ENCODE measurements around the gene NR1D1. TPM values are rescaled to one million over a fixed set of nuclear protein-coding genes. Genes with fewer than 3 reads are reported as not detected.

The NR1D1 gene
- total RNA-seq, 6 donors from 2014 or later, result 3.8 to 24.7 (median 15.8) TPM

DNA sequence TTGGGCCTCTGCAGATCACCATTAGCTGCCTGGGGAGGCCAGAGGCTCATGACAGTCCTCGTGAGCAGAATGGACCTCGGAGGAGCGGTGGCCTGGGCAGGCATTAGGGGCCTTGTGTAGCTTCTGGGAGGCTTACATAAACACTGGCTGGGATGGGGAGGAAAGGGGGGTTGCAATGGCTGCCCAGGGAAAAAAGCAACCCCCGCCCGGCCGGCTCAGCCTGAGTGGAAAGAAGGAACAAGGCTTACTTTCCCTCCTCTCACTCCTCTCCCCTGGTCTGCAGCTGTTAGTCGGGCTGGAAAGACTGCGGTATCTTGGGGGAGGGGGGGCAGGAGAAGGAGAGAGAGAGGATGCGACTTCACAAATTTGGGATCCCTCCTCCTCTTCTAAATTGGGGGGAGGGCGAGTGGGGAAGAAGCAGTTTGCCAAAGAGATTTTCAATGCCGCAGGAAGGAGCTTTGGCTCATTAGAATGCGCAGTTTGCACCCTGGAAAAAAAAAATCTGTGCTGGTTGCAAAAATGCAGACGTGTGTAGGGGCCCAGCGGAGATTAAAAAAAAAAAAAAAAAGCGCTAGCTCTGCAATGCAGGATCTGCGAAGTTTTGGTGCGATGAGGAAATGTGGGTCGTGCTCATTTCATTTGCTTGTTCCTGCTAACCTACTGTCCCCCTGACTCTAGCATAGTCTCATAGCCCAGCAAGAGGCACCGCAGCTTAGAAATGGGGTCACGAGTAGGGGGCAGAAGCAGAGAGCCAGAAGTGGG is 6.6 kb upstream of the NR1D1 start:
- DNase-seq (no peak), ATAC-seq (ENCODE audit: low FRiP score in 2 of 2) (no peak)
- Histone ChIP-seq H3K36me3 (no peaks in the 10 kb centered on the region), H3K4me3 (no peak overlapping the region), H3K9me3 (no peaks in the 10 kb centered on the region), H3K27me3 (no peaks in the 10 kb centered on the region), H3K27ac (peak overlapping the region; percentile 91 to 97 (median 93)), H3K4me1 (peaks cover 98 to 100% (median 99%) of the 10 kb centered on the region in 4 donors)
- 40 to 49% methylated on average over 20 of the region's 20 CpGs for WGBS, 2 donors
- TF ChIP-seq POLR2AphosphoS5 (IDR thresholded peaks at IDR 0.05) (no peak), EP300 (IDR thresholded peaks at IDR 0.05) (no peak), CTCF (IDR thresholded peaks at IDR 0.05) (no peak), POLR2A (IDR thresholded peaks at IDR 0.05) (no peak)

- H3K27ac ChIP-seq, result peak overlapping the region; percentile 91 to 97 (median 93)
- H3K36me3 ChIP-seq, result no peaks in the 10 kb centered on the region
- ATAC-seq (ENCODE audit: low FRiP score in 2 of 2) (no peak), DNase-seq (no peak)
- 72 to 77% methylated on average over 5 of the region's 5 CpGs for WGBS, 2 donors
- H3K27me3 ChIP-seq, result no peaks in the 10 kb centered on the region
- no peak for TF ChIP-seq POLR2AphosphoS5 (IDR thresholded peaks at IDR 0.05)
- TF ChIP-seq EP300 (IDR thresholded peaks at IDR 0.05), result no peak
- no peak for TF ChIP-seq CTCF (IDR thresholded peaks at IDR 0.05)
- TF ChIP-seq POLR2A (IDR thresholded peaks at IDR 0.05), result no peak
- no peak overlapping the region for H3K4me3 ChIP-seq
- no peaks in the 10 kb centered on the region for H3K9me3 ChIP-seq
- peaks cover 97 to 100% (median 99%) of the 10 kb centered on the region in 4 donors for H3K4me1 ChIP-seq
Observed at GRCh38 chr17:40105861-40106759, 5.7 kb upstream of the NR1D1 start.

- 59 to 68% methylated on average over 3 of the region's 3 CpGs for WGBS, 2 donors
- H3K36me3 ChIP-seq, result no peaks in the 10 kb centered on the region
- peak in 1 of 2 donors; percentile 71 for DNase-seq
Observed at GRCh38 chr17:40104594-40105486, 4.5 kb upstream of the NR1D1 start.

More at GRCh38 chr17:40104594-40105486, 4.5 kb upstream of the NR1D1 start:
- ATAC-seq (ENCODE audit: low FRiP score in 2 of 2), result no peak
- Histone ChIP-seq H3K4me1 (peaks cover 87 to 100% (median 94%) of the 10 kb centered on the region in 4 donors), H3K27ac (peak overlapping the region; percentile 91 to 97 (median 94)), H3K9me3 (no peaks in the 10 kb centered on the region), H3K4me3 (no peak overlapping the region), H3K27me3 (no peaks in the 10 kb centered on the region)
- TF ChIP-seq EP300 (IDR thresholded peaks at IDR 0.05) (no peak), POLR2AphosphoS5 (IDR thresholded peaks at IDR 0.05) (no peak), CTCF (IDR thresholded peaks at IDR 0.05) (no peak), POLR2A (IDR thresholded peaks at IDR 0.05) (no peak)

All from upper lobe of left lung (tissue), 6 donors.